ENCODE measurements around the gene BPIFA1.

The BPIFA1 gene

DNA sequence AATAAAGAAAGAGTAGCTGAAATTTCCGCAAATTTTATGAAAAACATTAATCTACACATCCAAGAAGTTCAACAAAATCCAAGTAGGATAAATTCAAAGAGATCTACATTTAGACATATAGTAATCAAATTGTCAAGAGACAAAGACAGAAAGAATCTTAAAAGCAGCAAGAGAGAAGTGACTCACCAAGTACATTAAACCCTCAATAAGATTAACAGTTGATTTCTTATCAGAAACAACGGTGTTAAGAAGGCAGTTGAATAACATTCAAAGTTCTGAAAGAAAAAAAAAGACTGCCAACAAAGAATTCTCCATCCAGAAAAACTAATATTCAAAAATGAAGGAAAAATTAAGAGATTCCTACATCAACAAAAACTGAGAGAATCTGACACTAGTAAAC lies 19.2 kb downstream of the BPIFA1 start:
- ChIA-PET POLR2A (no interaction called here), CTCF (no interaction called here)
- TF ChIP-seq, protein P1, sequence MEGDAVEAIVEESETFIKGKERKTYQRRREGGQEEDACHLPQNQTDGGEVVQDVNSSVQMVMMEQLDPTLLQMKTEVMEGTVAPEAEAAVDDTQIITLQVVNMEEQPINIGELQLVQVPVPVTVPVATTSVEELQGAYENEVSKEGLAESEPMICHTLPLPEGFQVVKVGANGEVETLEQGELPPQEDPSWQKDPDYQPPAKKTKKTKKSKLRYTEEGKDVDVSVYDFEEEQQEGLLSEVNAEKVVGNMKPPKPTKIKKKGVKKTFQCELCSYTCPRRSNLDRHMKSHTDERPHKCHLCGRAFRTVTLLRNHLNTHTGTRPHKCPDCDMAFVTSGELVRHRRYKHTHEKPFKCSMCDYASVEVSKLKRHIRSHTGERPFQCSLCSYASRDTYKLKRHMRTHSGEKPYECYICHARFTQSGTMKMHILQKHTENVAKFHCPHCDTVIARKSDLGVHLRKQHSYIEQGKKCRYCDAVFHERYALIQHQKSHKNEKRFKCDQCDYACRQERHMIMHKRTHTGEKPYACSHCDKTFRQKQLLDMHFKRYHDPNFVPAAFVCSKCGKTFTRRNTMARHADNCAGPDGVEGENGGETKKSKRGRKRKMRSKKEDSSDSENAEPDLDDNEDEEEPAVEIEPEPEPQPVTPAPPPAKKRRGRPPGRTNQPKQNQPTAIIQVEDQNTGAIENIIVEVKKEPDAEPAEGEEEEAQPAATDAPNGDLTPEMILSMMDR (IDR thresholded peaks at IDR 0.05; ENCODE audit: insufficient read depth, low read length, missing control alignments), result no peak
- H3K4me3 ChIP-seq (ENCODE audit: low read depth, low read length), result no peak overlapping the region
- DNase-seq (ENCODE audit: low read depth, low spot score), result no peak

- ChIA-PET POLR2A (no interaction called here), CTCF (no interaction called here)
- no peak overlapping the region for H3K4me3 ChIP-seq (ENCODE audit: low read depth, low read length)
- TF ChIP-seq, protein P1 (IDR thresholded peaks at IDR 0.05; ENCODE audit: insufficient read depth, low read length, missing control alignments), result no peak
- no peak for DNase-seq (ENCODE audit: low read depth, low spot score)
Measured at GRCh38 chr20:33257237-33257636, 21.4 kb downstream of the BPIFA1 start.

DNA sequence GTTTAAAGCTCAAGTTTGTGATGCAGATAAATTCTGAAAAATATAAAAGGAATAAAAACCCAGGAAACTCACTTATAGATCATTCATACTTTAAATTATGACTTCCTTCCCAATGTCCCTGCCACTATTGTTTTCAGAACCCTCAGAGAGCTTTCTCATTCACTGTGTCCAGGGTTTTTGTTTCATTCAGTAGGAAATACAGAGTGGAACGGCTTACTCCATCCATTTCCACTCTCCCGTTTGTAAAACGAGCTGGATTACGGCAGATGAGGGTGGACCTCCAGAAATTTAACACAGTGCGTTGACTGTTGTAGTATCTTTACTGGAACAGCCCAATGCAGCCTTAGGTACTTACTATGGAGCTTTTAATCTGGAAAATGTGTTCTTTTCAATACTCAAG lies 23.6 kb downstream of the BPIFA1 start:
- ChIA-PET CTCF (interaction anchor here (1.2 kb wide), 1 partner anchor 42 kb away, joined by 5 read pairs; no protein-coding TSS in a partner anchor), POLR2A (no interaction called here)
- no peak overlapping the region for H3K4me3 ChIP-seq (ENCODE audit: low read depth, low read length)
- DNase-seq (ENCODE audit: low read depth, low spot score), result no peak
- TF ChIP-seq, protein P1 (IDR thresholded peaks at IDR 0.05; ENCODE audit: insufficient read depth, low read length, missing control alignments), result no peak

- DNase-seq (ENCODE audit: low read depth, low spot score), result no peak
- H3K4me3 ChIP-seq (ENCODE audit: low read depth, low read length), result no peak overlapping the region
- ChIA-PET CTCF (interaction anchor here (1.1 to 2.4 kb wide), 3 partner anchors 10 to 39 kb away, joined by 3 to 13 read pairs (median 6); no protein-coding TSS in a partner anchor), POLR2A (interaction anchor here (0.6 kb wide), 1 partner anchor 252 kb away, joined by 3 read pairs; no protein-coding TSS in a partner anchor)
- TF ChIP-seq, protein P1 (IDR thresholded peaks at IDR 0.05; ENCODE audit: insufficient read depth, low read length, missing control alignments), result no peak
Measured at GRCh38 chr20:33261465-33261864, 25.7 kb downstream of the BPIFA1 start.

GRCh38 chr20:33262658-33263065 lies 26.9 kb downstream of the BPIFA1 start:
- no peak for DNase-seq (ENCODE audit: low read depth, low spot score)
- TF ChIP-seq, protein P1 (IDR thresholded peaks at IDR 0.05; ENCODE audit: insufficient read depth, low read length, missing control alignments), result peak; percentile 69
- ChIA-PET POLR2A (no interaction called here), CTCF (interaction anchor here (0.9 to 2.4 kb wide), 9 partner anchors 9 to 404 kb away, joined by 3 to 13 read pairs (median 4); partner anchors contain the start of gene ACTL10)
- no peak overlapping the region for H3K4me3 ChIP-seq (ENCODE audit: low read depth, low read length)

DNA sequence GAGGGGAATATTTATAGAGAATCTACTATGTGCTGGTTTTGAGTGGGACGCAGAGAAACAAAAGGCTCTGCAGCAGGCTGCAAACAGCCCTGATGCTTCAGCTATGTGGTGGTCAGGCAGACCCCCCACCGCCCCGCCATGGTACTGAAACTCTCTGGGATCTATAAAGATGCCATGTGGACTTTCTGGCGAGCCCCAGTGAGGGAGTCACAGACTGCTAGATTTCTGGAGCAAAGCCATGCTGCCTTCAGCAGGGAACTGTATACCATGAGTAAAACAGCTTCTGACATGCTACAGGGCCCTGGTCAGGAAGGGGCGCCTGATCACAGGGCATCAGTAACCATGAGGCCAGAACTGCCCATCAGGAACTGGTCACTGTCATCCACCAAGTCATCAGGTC lies 28.0 kb downstream of the BPIFA1 start:
- ChIA-PET CTCF (interaction anchor here (1.0 to 1.6 kb wide), 2 partner anchors 35 to 403 kb away, joined by 3 to 4 read pairs; partner anchors contain the start of gene ACTL10), POLR2A (no interaction called here)
- no peak overlapping the region for H3K4me3 ChIP-seq (ENCODE audit: low read depth, low read length)
- TF ChIP-seq, protein P1 (IDR thresholded peaks at IDR 0.05; ENCODE audit: insufficient read depth, low read length, missing control alignments), result no peak
- no peak for DNase-seq (ENCODE audit: low read depth, low spot score)

All from AG04449 (cell line).